Gastrocnemius medialis (tissue), 4 donors: ENCODE measurements around the gene MATN1.

Experiments used
- POLR2A ChIP-seq, 2 donors: fragments of 450-650 bp; IDR thresholded peaks; one replicate each; pipeline ENCODE4 v1.6.1; 2017; ENCODE audit warnings: antibody characterized with exemption in 2 of 2, mild to moderate bottlenecking in 2 of 2, moderate library complexity in 2 of 2
- TF ChIP-seq, protein P1 (sequence below), 5 experiments: fragments of 450-650 bp in 3 of 5; fragments of 200-600 bp in 2 of 5; sonication (generic) in 2 of 5; IDR thresholded peaks in 4 of 5; conservative IDR thresholded peaks in 1 of 5; 1 replicate in 4 of 5; 2 replicates in 1 of 5; pipeline ENCODE4 v1.5.1; 2016 to 2019; ENCODE audit warnings: antibody characterized with exemption in 5 of 5, mild to moderate bottlenecking in 3 of 5, moderate library complexity in 3 of 5

GRCh38 chr1:30699762-30700161 is 23.6 kb downstream of the MATN1 start:
- TF ChIP-seq POLR2A (IDR thresholded peaks at IDR 0.05) = no peak
- TF ChIP-seq, protein P1, sequence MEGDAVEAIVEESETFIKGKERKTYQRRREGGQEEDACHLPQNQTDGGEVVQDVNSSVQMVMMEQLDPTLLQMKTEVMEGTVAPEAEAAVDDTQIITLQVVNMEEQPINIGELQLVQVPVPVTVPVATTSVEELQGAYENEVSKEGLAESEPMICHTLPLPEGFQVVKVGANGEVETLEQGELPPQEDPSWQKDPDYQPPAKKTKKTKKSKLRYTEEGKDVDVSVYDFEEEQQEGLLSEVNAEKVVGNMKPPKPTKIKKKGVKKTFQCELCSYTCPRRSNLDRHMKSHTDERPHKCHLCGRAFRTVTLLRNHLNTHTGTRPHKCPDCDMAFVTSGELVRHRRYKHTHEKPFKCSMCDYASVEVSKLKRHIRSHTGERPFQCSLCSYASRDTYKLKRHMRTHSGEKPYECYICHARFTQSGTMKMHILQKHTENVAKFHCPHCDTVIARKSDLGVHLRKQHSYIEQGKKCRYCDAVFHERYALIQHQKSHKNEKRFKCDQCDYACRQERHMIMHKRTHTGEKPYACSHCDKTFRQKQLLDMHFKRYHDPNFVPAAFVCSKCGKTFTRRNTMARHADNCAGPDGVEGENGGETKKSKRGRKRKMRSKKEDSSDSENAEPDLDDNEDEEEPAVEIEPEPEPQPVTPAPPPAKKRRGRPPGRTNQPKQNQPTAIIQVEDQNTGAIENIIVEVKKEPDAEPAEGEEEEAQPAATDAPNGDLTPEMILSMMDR (IDR thresholded peaks at IDR 0.05 in 4 of 5, conservative IDR thresholded peaks at IDR 0.05 in 1 of 5) = no peak
